Thoracic aorta (tissue), 2 donors: ENCODE measurements around the gene GPX4. TPM values are rescaled to one million over a fixed set of nuclear protein-coding genes. Genes with fewer than 3 reads are reported as not detected.

Source experiments
- ATAC-seq: fragments of 150-250 bp; one replicate; pipeline ENCODE4 v1.8.0; 2017; ENCODE audit warnings: low read depth; ENCODE audit not compliant: insufficient number of reproducible peaks, low FRiP score
- DNase-seq: peaks from one replicate; pipeline ENCODE4 v3.0.0-alpha.2; 2020; ENCODE audit warnings: low spot score
- H3K27ac ChIP-seq, 2 donors: fragments of 200-600 bp; sonication (generic); 1 replicate in 1 of 2; 2 replicates in 1 of 2; pipeline ENCODE4 v1.5.1; 2016; ENCODE audit warnings: mild to moderate bottlenecking in 2 of 2, moderate library complexity in 2 of 2
- H3K27me3 ChIP-seq: fragments of 200-600 bp; sonication (generic); replicated peaks from 2 replicates; pipeline ENCODE4 v1.6.0; 2016; ENCODE audit warnings: mild to moderate bottlenecking; ENCODE audit not compliant: insufficient read depth
- H3K36me3 ChIP-seq: fragments of 200-600 bp; sonication (generic); one replicate; pipeline ENCODE4 v1.5.1; 2016
- H3K4me1 ChIP-seq, 2 donors: fragments of 200-600 bp; sonication (generic); 1 replicate in 1 of 2; 2 replicates in 1 of 2; pipeline versions ENCODE4 v1.5.1 to v1.6.0; 2016; ENCODE audit warnings: low read depth in 2 of 2, mild to moderate bottlenecking in 1 of 2; ENCODE audit not compliant: control insufficient read depth in 1 of 2
- H3K4me3 ChIP-seq: fragments of 200-600 bp; sonication (generic); 2 replicates; pipeline ENCODE4 v1.5.1; 2016; ENCODE audit warnings: mild to moderate bottlenecking
- H3K9me3 ChIP-seq: fragments of 200-600 bp; sonication (generic); 2 replicates; pipeline ENCODE4 v1.5.1; 2016
- CTCF ChIP-seq: fragments of 200-600 bp; sonication (generic); IDR thresholded peaks from one replicate; pipeline ENCODE4 v1.5.1; 2019; ENCODE audit warnings: antibody characterized with exemption
- total RNA-seq, 2 donors: library from RNA; depleted of rRNA; stranded (reverse); fragments of >200 nt; gene quantifications; one replicate each; pipeline versions ENCODE4 v1.1.0 to v1.2.3, GENCODE V29; 2016

The GPX4 gene
- total RNA-seq, 2 donors from 2014 or later, result 259 to 441 TPM

- DNase-seq, result no peak
- Histone ChIP-seq H3K36me3 (no peaks in the 10 kb centered on the region), H3K9me3 (no peaks in the 10 kb centered on the region), H3K4me1 (peaks cover 6 to 30% of the 10 kb centered on the region in 2 donors), H3K27me3 (no peaks in the 10 kb centered on the region), H3K27ac (no peak overlapping the region), H3K4me3 (no peak overlapping the region)
- TF ChIP-seq CTCF, result no peak
- no peak for ATAC-seq
Measured at GRCh38 chr19:1073063-1073955, 30.5 kb upstream of the GPX4 start.

DNA sequence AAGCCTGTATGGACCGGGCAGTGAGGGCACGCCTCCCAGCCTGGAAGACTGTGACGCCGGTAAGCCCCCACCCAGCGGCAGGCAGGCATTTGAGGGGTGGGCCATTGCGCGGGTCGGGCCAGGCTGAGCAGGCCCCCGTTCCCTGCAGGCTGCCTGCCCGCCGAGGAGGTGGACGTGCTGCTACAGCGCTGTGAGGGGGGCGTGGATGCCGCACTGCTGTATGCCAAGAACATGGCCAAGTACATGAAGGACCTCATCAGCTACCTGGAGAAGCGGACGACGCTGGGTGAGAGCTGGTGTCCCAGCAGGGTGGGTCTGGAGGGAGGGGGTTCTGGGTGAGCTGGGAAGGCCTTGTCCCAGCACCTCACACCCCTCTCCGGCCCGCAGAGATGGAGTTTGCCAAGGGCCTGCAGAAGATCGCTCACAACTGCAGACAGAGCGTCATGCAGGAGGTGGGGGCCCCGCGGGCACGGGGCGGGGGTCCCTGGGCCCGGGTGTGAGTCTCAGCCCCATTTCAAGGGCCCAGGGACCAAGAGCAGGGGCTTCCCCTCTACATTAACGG is 29.8 kb upstream of the GPX4 start:
- Histone ChIP-seq H3K9me3 (no peaks in the 10 kb centered on the region), H3K27ac (no peak overlapping the region), H3K27me3 (no peaks in the 10 kb centered on the region), H3K4me1 (peaks cover 6 to 23% of the 10 kb centered on the region in 2 donors), H3K4me3 (no peak overlapping the region), H3K36me3 (no peaks in the 10 kb centered on the region)
- DNase-seq (no peak), ATAC-seq (no peak)
- TF ChIP-seq CTCF, result no peak

GRCh38 chr19:1074544-1075283 is 29.1 kb upstream of the GPX4 start:
- ATAC-seq (no peak), DNase-seq (no peak)
- H3K9me3 ChIP-seq, result no peaks in the 10 kb centered on the region
- peaks cover 3 to 19% of the 10 kb centered on the region in 2 donors for H3K4me1 ChIP-seq
- no peak overlapping the region for H3K27ac ChIP-seq
- H3K27me3 ChIP-seq, result no peaks in the 10 kb centered on the region
- H3K36me3 ChIP-seq, result no peaks in the 10 kb centered on the region
- no peak overlapping the region for H3K4me3 ChIP-seq
- TF ChIP-seq CTCF, result no peak

GRCh38 chr19:1076046-1076386 is 27.8 kb upstream of the GPX4 start:
- Histone ChIP-seq H3K4me1 (peaks cover 0 to 9% of the 10 kb centered on the region in 2 donors), H3K4me3 (no peak overlapping the region), H3K9me3 (no peaks in the 10 kb centered on the region), H3K27me3 (no peaks in the 10 kb centered on the region), H3K36me3 (no peaks in the 10 kb centered on the region), H3K27ac (no peak overlapping the region)
- DNase-seq (no peak), ATAC-seq (no peak)
- no peak for TF ChIP-seq CTCF

DNA sequence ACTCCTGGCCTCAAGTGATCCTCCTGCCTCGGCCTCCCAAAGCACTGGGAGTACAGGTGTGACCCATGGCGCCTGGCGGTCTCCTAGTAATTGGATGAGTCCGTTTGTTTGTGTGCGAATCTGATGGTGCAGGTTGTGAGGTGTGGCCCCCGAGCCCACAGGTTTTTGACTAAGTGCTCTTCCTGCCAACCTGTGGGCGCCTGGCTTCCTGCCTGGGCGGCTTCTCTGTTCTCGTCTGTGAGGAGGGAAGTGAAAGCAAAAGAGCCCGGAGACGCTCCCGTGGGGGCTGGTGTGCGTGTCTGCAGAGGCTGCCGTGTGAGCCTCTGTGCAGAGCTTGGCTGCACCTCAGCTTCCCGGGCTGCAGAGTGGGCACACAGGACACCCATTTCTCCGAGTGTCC is 26.8 kb upstream of the GPX4 start:
- no peaks in the 10 kb centered on the region for H3K9me3 ChIP-seq
- no peak overlapping the region for H3K27ac ChIP-seq
- H3K27me3 ChIP-seq, result no peaks in the 10 kb centered on the region
- H3K4me1 ChIP-seq, result no peaks in the 10 kb centered on the region
- H3K36me3 ChIP-seq, result no peaks in the 10 kb centered on the region
- DNase-seq, result no peak
- ATAC-seq, result no peak
- TF ChIP-seq CTCF, result no peak
- H3K4me3 ChIP-seq, result no peak overlapping the region
